G401 (cell line): ENCODE results near the gene SMARCC2. TPM values are rescaled to one million over a fixed set of nuclear protein-coding genes. Genes with fewer than 3 reads are reported as not detected.

Source experiments
- DNase-seq: peaks from one replicate; pipeline ENCODE4 v3.0.0-alpha.2; 2015; ENCODE audit warnings: low spot score
- in situ Hi-C: cut with HindIII; loops from 2 replicates; pipeline ENCODE4 v1.10.0; 2016; ENCODE audit warnings: low sequenced_read_pairs, mixed read lengths
- total RNA-seq: library from RNA; depleted of rRNA; stranded (reverse); fragments of >200 nt; shearing (Covaris generic); gene quantifications from 2 replicates; pipeline ENCODE4 v1.2.3, GENCODE V29; 2014

Gene SMARCC2
- total RNA-seq, 1 experiment from 2014 or later: 18.4 TPM

GRCh38 chr12:56186957-56187356 is 2.3 kb downstream of the SMARCC2 start:
- in situ Hi-C loops: no loop called here
- DNase-seq: no peak

GRCh38 chr12:56178347-56178746 is 10.9 kb downstream of the SMARCC2 start:
- no peak for DNase-seq
- in situ Hi-C loops: no loop called here

GRCh38 chr12:56172839-56173238 is 16.4 kb downstream of the SMARCC2 start:
- in situ Hi-C loops: no loop called here
- DNase-seq: no peak

GRCh38 chr12:56169229-56169759 is 20.0 kb downstream of the SMARCC2 start:
- in situ Hi-C loops: no loop called here
- no peak for DNase-seq

GRCh38 chr12:56165369-56165768 is 23.9 kb downstream of the SMARCC2 start:
- in situ Hi-C loops: no loop called here
- DNase-seq: no peak

- in situ Hi-C loops: no loop called here
- no peak for DNase-seq
These were observed 24.9 kb downstream of the SMARCC2 start for GRCh38 chr12:56164345-56164729.

- in situ Hi-C loops: no loop called here
- DNase-seq: no peak
These were observed 25.5 kb downstream of the SMARCC2 start for GRCh38 chr12:56163533-56164344.

GRCh38 chr12:56162468-56163290 is 26.6 kb downstream of the SMARCC2 start:
- DNase-seq: no peak

GRCh38 chr12:56161690-56162351 is 27.5 kb downstream of the SMARCC2 start:
- in situ Hi-C loops: no loop called here
- DNase-seq: no peak

More at GRCh38 chr12:56162468-56163290, 26.6 kb downstream of the SMARCC2 start:
- in situ Hi-C loops: no loop called here

- in situ Hi-C loops: no loop called here
- no peak for DNase-seq
These were observed 28.2 kb downstream of the SMARCC2 start for GRCh38 chr12:56160894-56161689.

GRCh38 chr12:56160193-56160763 is 29.0 kb downstream of the SMARCC2 start:
- DNase-seq: no peak
- in situ Hi-C loops: no loop called here

- DNase-seq: no peak
- in situ Hi-C loops: no loop called here
These were observed 29.6 kb downstream of the SMARCC2 start for GRCh38 chr12:56159482-56160192.

GRCh38 chr12:56158926-56159461 is 30.3 kb downstream of the SMARCC2 start:
- DNase-seq: peak; percentile 69
- in situ Hi-C loops: no loop called here

GRCh38 chr12:56158029-56158925 is 31.0 kb downstream of the SMARCC2 start, which contains the start of gene MYL6:
Gene MYL6 (plus strand): TSS chr12:56158359. CDS start chr12:56158402, 43 bp downstream.
- in situ Hi-C loops: no loop called here
- DNase-seq: peak; percentile 100

GRCh38 chr12:56157201-56158028 is 31.9 kb downstream of the SMARCC2 start:
- in situ Hi-C loops: no loop called here
- peak; percentile 84 for DNase-seq
